Embryonic facial prominence (tissue), 1 donor: Measurements from ENCODE around the gene RNF225.
"Not testable (repeated sequence)": the region's sequence is repeated elsewhere in the genome, so short reads cannot be mapped to it uniquely, and the experiment has no call there.

ENCODE experiments used
- DNase-seq: peaks from one replicate; pipeline ENCODE4 v3.0.0-alpha.2; 2016; ENCODE audit errors: extremely low spot score

The RNF225 gene

GRCh38 chr19:58408152-58409009 lies 12.9 kb downstream of the RNF225 start, which contains the start of gene ZNF584:
ZNF584 (plus strand) TSS chr19:58408649; CDS start chr19:58409148, 499 bp downstream.
- DNase-seq = peak; percentile 97

GRCh38 chr19:58409010-58409790 lies 13.7 kb downstream of the RNF225 start:
- DNase-seq = no peak

GRCh38 chr19:58416604-58417003 lies 21.1 kb downstream of the RNF225 start:
- DNase-seq = no peak

GRCh38 chr19:58417071-58417470 lies 21.6 kb downstream of the RNF225 start:
- no peak for DNase-seq

- no peak for DNase-seq
Observed at GRCh38 chr19:58428617-58429016, 33.2 kb downstream of the RNF225 start.

GRCh38 chr19:58429745-58430144 lies 34.3 kb downstream of the RNF225 start:
- DNase-seq = no peak

GRCh38 chr19:58434217-58434616 lies 38.8 kb downstream of the RNF225 start:
- DNase-seq = no peak

GRCh38 chr19:58439576-58440554 lies 44.4 kb downstream of the RNF225 start, which contains the start of gene ZNF132:
ZNF132 (minus strand) TSS chr19:58440153; CDS start chr19:58439821, 332 bp downstream.
- peak; percentile 99 for DNase-seq

GRCh38 chr19:58440556-58440955 lies 45.1 kb downstream of the RNF225 start:
- no peak for DNase-seq

GRCh38 chr19:58442986-58443385 lies 47.5 kb downstream of the RNF225 start:
- DNase-seq = not testable (repeated sequence)
